ENCODE data around the gene MPST. TPM values are rescaled to one million over a fixed set of nuclear protein-coding genes. Genes with fewer than 3 reads are reported as not detected.

MPST gene
- total RNA-seq, 2 experiments from 2014 or later, result 61.8 to 124 TPM

GRCh38 chr22:37077802-37078448 lies 58.4 kb downstream of the MPST start:
- Histone ChIP-seq H3K27ac (ENCODE audit: low read depth, low read length, poor library complexity, severe bottlenecking) (no peak overlapping the region), H3K4me2 (ENCODE audit: low read length) (no peak overlapping the region), H3K79me2 (ENCODE audit: insufficient read depth, low read depth, low read length) (no peaks in the 10 kb centered on the region), H3K36me3 (ENCODE audit: insufficient read depth, low read length) (no peaks in the 10 kb centered on the region), H3K4me1 (ENCODE audit: insufficient read depth, low read length, poor library complexity, severe bottlenecking) (peaks cover 5% of the 10 kb centered on the region), H3K9me2 (ENCODE audit: insufficient read depth, low read length) (no peaks in the 10 kb centered on the region), H3K4me3 (ENCODE audit: low read depth, low read length, poor library complexity, severe bottlenecking) (no peak overlapping the region), H4K20me1 (ENCODE audit: insufficient read depth, low read length) (no peaks in the 10 kb centered on the region), H2AFZ (ENCODE audit: low read length) (no peak overlapping the region), H3K9me3 (ENCODE audit: low read length) (no peaks in the 10 kb centered on the region)
- DNase-seq (ENCODE audit: low spot score), result peak; percentile 68
- ChIA-PET POLR2A (interaction anchor here (0.8 kb wide), 1 partner anchor 11 kb away, joined by 7 read pairs; no protein-coding TSS in a partner anchor), CTCF (ENCODE audit: unreplicated experiment) (no interaction called here)
- TF ChIP-seq EZH2phosphoT487 (IDR thresholded peaks at IDR 0.05; ENCODE audit: borderline replicate concordance, low read depth, low read length) (no peak), CTCF (conservative IDR thresholded peaks at IDR 0.05; ENCODE audit: low read length) (peak; percentile 100)
- intact Hi-C loops (cut with micrococcal nuclease; ENCODE audit: unreplicated experiment), result loop anchor here (2.0 to 5.0 kb wide), 2 partner anchors 121 to 379 kb away; no protein-coding TSS in a partner anchor
- BruUV-seq (replicated peaks), result no TSS peak

DNA sequence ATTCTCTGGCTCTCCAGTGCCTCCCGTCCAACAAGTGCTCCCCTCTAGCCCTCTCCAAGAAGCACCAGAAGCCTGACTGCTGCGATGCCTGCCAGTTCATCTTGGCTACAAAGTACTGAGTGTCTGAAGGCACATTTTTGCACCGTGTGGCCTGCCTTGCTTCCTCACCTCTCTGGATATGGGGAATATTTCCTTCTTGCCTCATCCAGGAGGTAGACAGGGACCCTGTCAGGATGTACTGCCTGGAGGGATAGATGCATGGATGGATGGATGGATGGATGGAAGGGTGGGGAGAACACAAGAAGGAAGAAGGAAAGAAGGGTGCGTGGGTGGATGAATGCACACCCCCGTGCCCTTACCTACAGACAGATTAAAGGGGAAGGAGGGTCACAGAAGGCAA lies 59.6 kb downstream of the MPST start:
- Histone ChIP-seq H3K4me3 (ENCODE audit: low read depth, low read length, poor library complexity, severe bottlenecking) (no peak overlapping the region), H3K79me2 (ENCODE audit: insufficient read depth, low read depth, low read length) (no peaks in the 10 kb centered on the region), H3K9me2 (ENCODE audit: insufficient read depth, low read length) (no peaks in the 10 kb centered on the region), H3K9me3 (ENCODE audit: low read length) (no peaks in the 10 kb centered on the region), H4K20me1 (ENCODE audit: insufficient read depth, low read length) (no peaks in the 10 kb centered on the region), H2AFZ (ENCODE audit: low read length) (no peak overlapping the region), H3K4me2 (ENCODE audit: low read length) (no peak overlapping the region), H3K4me1 (ENCODE audit: insufficient read depth, low read length, poor library complexity, severe bottlenecking) (peaks cover 5% of the 10 kb centered on the region), H3K36me3 (ENCODE audit: insufficient read depth, low read length) (no peaks in the 10 kb centered on the region), H3K27ac (ENCODE audit: low read depth, low read length, poor library complexity, severe bottlenecking) (no peak overlapping the region)
- ChIA-PET POLR2A (no interaction called here), CTCF (ENCODE audit: unreplicated experiment) (no interaction called here)
- BruUV-seq (replicated peaks), result no TSS peak
- intact Hi-C loops (cut with micrococcal nuclease; ENCODE audit: unreplicated experiment), result loop anchor here (2.0 to 5.0 kb wide), 2 partner anchors 120 to 378 kb away; no protein-coding TSS in a partner anchor
- TF ChIP-seq EZH2phosphoT487 (IDR thresholded peaks at IDR 0.05; ENCODE audit: borderline replicate concordance, low read depth, low read length) (no peak), CTCF (conservative IDR thresholded peaks at IDR 0.05; ENCODE audit: low read length) (no peak)
- no peak for DNase-seq (ENCODE audit: low spot score)

Small RNAs within 50 kb of the gene (small RNA-seq; reads per million reads assigned to genes)
- gene RF00019, result not detected

Other genes with a start within 250 kb of the MPST start
- 18.3 and 22.1 TPM in 2 replicates for gene IFT27, start 243.6 kb upstream of the MPST start, total RNA-seq (2014; rRNA removed; shearing (Covaris generic))
- 50.0 and 53.9 TPM in 2 replicates for gene IFT27, start 243.6 kb upstream of the MPST start, total RNA-seq (2022)
- not detected in 2 replicates for gene PVALB, start 202.7 kb upstream of the MPST start, total RNA-seq (2014; rRNA removed; shearing (Covaris generic))
- gene PVALB, start 202.7 kb upstream of the MPST start, total RNA-seq (2022), result not detected in 2 replicates
- gene NCF4, start 158.7 kb upstream of the MPST start, total RNA-seq (2014; rRNA removed; shearing (Covaris generic)), result 63.6 and 68.0 TPM in 2 replicates
- 97.4 and 121 TPM in 2 replicates for gene NCF4, start 158.7 kb upstream of the MPST start, total RNA-seq (2022)
- 6.2 and 7.6 TPM in 2 replicates for gene CSF2RB, start 106.1 kb upstream of the MPST start, total RNA-seq (2014; rRNA removed; shearing (Covaris generic))
- 21.6 and 23.4 TPM in 2 replicates for gene CSF2RB, start 106.1 kb upstream of the MPST start, total RNA-seq (2022)
- gene TST, start 295 bp upstream of the MPST start, total RNA-seq (2014; rRNA removed; shearing (Covaris generic)), result 36.0 and 37.6 TPM in 2 replicates
- gene TST, start 295 bp upstream of the MPST start, total RNA-seq (2022), result 37.6 and 41.5 TPM in 2 replicates
- 17.7 and 20.3 TPM in 2 replicates for gene KCTD17, start 32.0 kb downstream of the MPST start, total RNA-seq (2014; rRNA removed; shearing (Covaris generic))
- gene KCTD17, start 32.0 kb downstream of the MPST start, total RNA-seq (2022), result 21.7 and 22.0 TPM in 2 replicates
- gene TMPRSS6, start 90.0 kb downstream of the MPST start, total RNA-seq (2014; rRNA removed; shearing (Covaris generic)), result not detected in 2 replicates
- not detected in 2 replicates for gene TMPRSS6, start 90.0 kb downstream of the MPST start, total RNA-seq (2022)
- not detected in 2 replicates for gene IL2RB, start 130.2 kb downstream of the MPST start, total RNA-seq (2014; rRNA removed; shearing (Covaris generic))
- gene IL2RB, start 130.2 kb downstream of the MPST start, total RNA-seq (2022), result not detected in 2 replicates
- gene C1QTNF6, start 168.5 kb downstream of the MPST start, total RNA-seq (2014; rRNA removed; shearing (Covaris generic)), result 6.8 and 7.3 TPM in 2 replicates
- 18.7 and 19.6 TPM in 2 replicates for gene C1QTNF6, start 168.5 kb downstream of the MPST start, total RNA-seq (2022)
- gene SSTR3, start 192.7 kb downstream of the MPST start, total RNA-seq (2014; rRNA removed; shearing (Covaris generic)), result 0.05 and 0.25 TPM in 2 replicates
- 0.30 TPM in 2 replicates for gene SSTR3, start 192.7 kb downstream of the MPST start, total RNA-seq (2022)
- 91.5 and 142 TPM in 2 replicates for gene RAC2, start 224.5 kb downstream of the MPST start, total RNA-seq (2014; rRNA removed; shearing (Covaris generic))
- gene RAC2, start 224.5 kb downstream of the MPST start, total RNA-seq (2022), result 321 and 331 TPM in 2 replicates